HepG2 (cell line): ENCODE results near the gene BORCS5. TPM values are rescaled to one million over a fixed set of nuclear protein-coding genes. Genes with fewer than 3 reads are reported as not detected.

ENCODE experiments used
- ARID4A ChIP-seq: sonication (generic); formaldehyde crosslinking; IDR thresholded peaks from 2 replicates; pipeline ENCODE4 v1.5.0; 2020; ENCODE audit warnings: mild to moderate bottlenecking, missing genetic modification reagents, borderline replicate concordance
- NFIC ChIP-seq: IDR thresholded peaks from 2 replicates; pipeline ENCODE4 v1.6.1; 2012; ENCODE audit warnings: mild to moderate bottlenecking, low read length, inconsistent platforms
- PBX3 ChIP-seq: sonication (generic); formaldehyde crosslinking; IDR thresholded peaks from 2 replicates; pipeline ENCODE4 v1.8.1; 2023; ENCODE audit warnings: missing genetic modification reagents, inconsistent platforms, borderline replicate concordance
- SRY ChIP-seq: sonication (generic); formaldehyde crosslinking; IDR thresholded peaks from 2 replicates; pipeline ENCODE4 v1.8.0; 2022; ENCODE audit warnings: mild to moderate bottlenecking, missing genetic modification reagents
- TBX2 ChIP-seq: sonication (generic); formaldehyde crosslinking; IDR thresholded peaks from 2 replicates; pipeline ENCODE4 v1.5.0; 2020; ENCODE audit warnings: missing genetic modification reagents, mild to moderate bottlenecking, borderline replicate concordance
- THAP9 ChIP-seq: sonication (generic); formaldehyde crosslinking; IDR thresholded peaks from 2 replicates; pipeline ENCODE4; 2020; ENCODE audit warnings: missing genetic modification reagents, mild to moderate bottlenecking, borderline replicate concordance
- TRIM24 ChIP-seq: sonication (generic); formaldehyde crosslinking; IDR thresholded peaks from 2 replicates; pipeline ENCODE4 v1.8.0; 2022; ENCODE audit warnings: mild to moderate bottlenecking, missing genetic modification reagents
- ZBTB40 ChIP-seq, 2 experiments: fragments of 450-650 bp in 1 of 2; sonication (generic) in 1 of 2; formaldehyde crosslinking in 1 of 2; IDR thresholded peaks; 2 replicates each; pipeline versions ENCODE4 v1.6.1 to v1.8.0; 2016 to 2022; ENCODE audit warnings: antibody characterized with exemption in 1 of 2, mild to moderate bottlenecking in 1 of 2, missing genetic modification reagents in 1 of 2
- ZNF484 ChIP-seq: sonication (generic); formaldehyde crosslinking; IDR thresholded peaks from 2 replicates; pipeline ENCODE4 v1.5.1; 2020; ENCODE audit warnings: mild to moderate bottlenecking, low read depth, missing genetic modification reagents, borderline replicate concordance
- polyA plus RNA-seq, 8 experiments: library from polyadenylated mRNA; depleted of rRNA in 3 of 8; stranded (reverse) in 7 of 8; unstranded in 1 of 8; fragments of >200 nt; fragmentation: Illumina TruSeq in 4 of 8; extraction: Trizol in 4 of 8; gene quantifications; 2 replicates each; pipeline versions ENCODE4 v1.2.1 to v1.2.3, GENCODE V29; 2011 to 2016; ENCODE audit warnings: low read depth in 4 of 8, missing spikeins in 1 of 8, mixed read lengths in 1 of 8; ENCODE audit not compliant: insufficient read depth in 1 of 8
- total RNA-seq, 5 experiments: library from RNA; depleted of rRNA; stranded (reverse); fragments of >200 nt; fragmentation: Illumina TruSeq; extraction: Trizol; gene quantifications; 2 replicates each; pipeline ENCODE4 v1.2.3, GENCODE V29; 2016; ENCODE audit warnings: low read depth in 1 of 5

Gene BORCS5
- total and polyA plus RNA-seq, 2 of the 13 experiments (the other 11 are each of a cell fraction or from before 2014, with no cell fraction given) = 3.9 to 4.7 TPM

- TF ChIP-seq ARID4A (CRISPR knock-in tag) (peak; percentile 94), TRIM24 (no peak), THAP9 (CRISPR knock-in tag) (no peak; the same call in none of the 2 replicates), PBX3 (no peak), SRY (CRISPR knock-in tag) (no peak; the same call in 1 of the 2 replicates), TBX2 (CRISPR knock-in tag) (peak; percentile 95), ZNF484 (CRISPR knock-in tag) (no peak), ZBTB40 (IDR thresholded peaks at IDR 0.05) (no peak), ZBTB40 (CRISPR knock-in tag; IDR thresholded peaks at IDR 0.05) (peak; percentile 59; the same call in 1 of the 2 replicates), NFIC (no peak)
These were observed at the start of gene BORCS5 (continued) for GRCh38 chr12:12356896-12357718.
